HepG2 (cell line): Measurements from ENCODE around the gene UGT1A7. TPM values are rescaled to one million over a fixed set of nuclear protein-coding genes. Genes with fewer than 3 reads are reported as not detected.

ENCODE experiments used
- GABPA ChIP-seq, 2 experiments: IDR thresholded peaks; 2 replicates each; pipeline ENCODE4 v1.6.1; 2011 to 2016; ENCODE audit warnings: low read depth in 2 of 2, low read length in 1 of 2, missing biosample characterization in 1 of 2, missing genetic modification characterization in 1 of 2
- HDAC1 ChIP-seq: sonication (generic); formaldehyde crosslinking; IDR thresholded peaks from 2 replicates; pipeline ENCODE4 v1.5.1; 2020; ENCODE audit warnings: mild to moderate bottlenecking, missing genetic modification reagents
- IKZF4 ChIP-seq: sonication (generic); formaldehyde crosslinking; IDR thresholded peaks from 2 replicates; pipeline ENCODE4 v1.5.1; 2020; ENCODE audit warnings: borderline replicate concordance, mild to moderate bottlenecking, low read depth, missing genetic modification reagents; ENCODE audit errors: not compliant biosample characterization
- MIXL1 ChIP-seq: IDR thresholded peaks from 2 replicates; pipeline ENCODE4 v1.6.1; 2016
- NR1H2 ChIP-seq: sonication (generic); formaldehyde crosslinking; IDR thresholded peaks from 2 replicates; pipeline ENCODE4 v1.8.1; 2022; ENCODE audit warnings: low read depth, missing genetic modification reagents, borderline replicate concordance
- PBX2 ChIP-seq: IDR thresholded peaks from 2 replicates; pipeline ENCODE4 v1.6.1; 2016; ENCODE audit warnings: control low read depth
- PHF8 ChIP-seq: sonication (generic); formaldehyde crosslinking; IDR thresholded peaks from 2 replicates; pipeline ENCODE4 v1.5.0; 2020; ENCODE audit warnings: missing genetic modification reagents
- PLRG1 ChIP-seq: fragments of 450-650 bp; conservative IDR thresholded peaks from 2 replicates; pipeline ENCODE4 v1.6.1; 2016
- PTBP1 ChIP-seq: fragments of 200-400 bp; formaldehyde crosslinking; IDR thresholded peaks from 2 replicates; pipeline ENCODE4 v1.6.1; 2018; ENCODE audit warnings: low read length, low read depth; ENCODE audit not compliant: poor library complexity, severe bottlenecking
- SMAD9 ChIP-seq: sonication (generic); formaldehyde crosslinking; IDR thresholded peaks from 2 replicates; pipeline ENCODE4 v1.5.1; 2020; ENCODE audit warnings: mild to moderate bottlenecking, missing genetic modification reagents
- SMARCC2 ChIP-seq: fragments of 450-650 bp; IDR thresholded peaks from 2 replicates; pipeline ENCODE4 v1.6.1; 2017; ENCODE audit warnings: antibody characterized with exemption, mild to moderate bottlenecking
- SMC3 ChIP-seq: IDR thresholded peaks from 2 replicates; pipeline ENCODE4 v1.6.1; 2011; ENCODE audit warnings: low read length, improper control_type of control experiment
- SOX5 ChIP-seq: IDR thresholded peaks from 2 replicates; pipeline ENCODE4 v1.6.1; 2016; ENCODE audit warnings: borderline replicate concordance
- SPEN ChIP-seq: sonication (generic); formaldehyde crosslinking; IDR thresholded peaks from 2 replicates; pipeline ENCODE4 v1.5.1; 2020; ENCODE audit warnings: low read depth, mild to moderate bottlenecking, missing genetic modification reagents
- TAF15 ChIP-seq: fragments of 200-400 bp; formaldehyde crosslinking; IDR thresholded peaks from one replicate; pipeline ENCODE4 v1.6.1; 2018; ENCODE audit warnings: mild to moderate bottlenecking, low read depth, low read length; ENCODE audit not compliant: poor library complexity, severe bottlenecking
- USF2 ChIP-seq, 2 experiments: sonication (generic) in 1 of 2; formaldehyde crosslinking in 1 of 2; IDR thresholded peaks; 2 replicates each; pipeline versions ENCODE4 v1.5.1 to v1.6.1; 2011 to 2020; ENCODE audit warnings: borderline replicate concordance in 1 of 2, low read depth in 1 of 2, low read length in 1 of 2, mild to moderate bottlenecking in 1 of 2, missing genetic modification reagents in 1 of 2, moderate library complexity in 1 of 2
- ZBTB42 ChIP-seq: sonication (generic); formaldehyde crosslinking; IDR thresholded peaks from 2 replicates; pipeline ENCODE4 v1.5.0; 2020; ENCODE audit warnings: mild to moderate bottlenecking, missing genetic modification reagents
- ZNF33A ChIP-seq: sonication (generic); formaldehyde crosslinking; IDR thresholded peaks from 2 replicates; pipeline ENCODE4 v1.5.1; 2020; ENCODE audit warnings: missing genetic modification reagents, mild to moderate bottlenecking, moderate library complexity, borderline replicate concordance
- ZNF678 ChIP-seq: sonication (generic); formaldehyde crosslinking; IDR thresholded peaks from 2 replicates; pipeline ENCODE4 v1.4.0; 2020; ENCODE audit warnings: mild to moderate bottlenecking, missing genetic modification reagents
- ZSCAN21 ChIP-seq: sonication (generic); formaldehyde crosslinking; IDR thresholded peaks from 2 replicates; pipeline ENCODE4 v1.8.0; 2022; ENCODE audit warnings: mild to moderate bottlenecking, missing genetic modification reagents, moderate library complexity, borderline replicate concordance
- polyA plus RNA-seq, 8 experiments: library from polyadenylated mRNA; depleted of rRNA in 3 of 8; stranded (reverse) in 7 of 8; unstranded in 1 of 8; fragments of >200 nt; fragmentation: Illumina TruSeq in 4 of 8; extraction: Trizol in 4 of 8; gene quantifications; 2 replicates each; pipeline versions ENCODE4 v1.2.1 to v1.2.3, GENCODE V29; 2011 to 2016; ENCODE audit warnings: low read depth in 4 of 8, missing spikeins in 1 of 8, mixed read lengths in 1 of 8; ENCODE audit not compliant: insufficient read depth in 1 of 8
- total RNA-seq, 5 experiments: library from RNA; depleted of rRNA; stranded (reverse); fragments of >200 nt; fragmentation: Illumina TruSeq; extraction: Trizol; gene quantifications; 2 replicates each; pipeline ENCODE4 v1.2.3, GENCODE V29; 2016; ENCODE audit warnings: low read depth in 1 of 5
- TF ChIP-seq, protein P1 (sequence below): sonication (generic); formaldehyde crosslinking; IDR thresholded peaks from 2 replicates; pipeline ENCODE4 v1.8.0; 2022; ENCODE audit warnings: mild to moderate bottlenecking, missing genetic modification reagents; ENCODE audit not compliant: insufficient replicate concordance
- TF ChIP-seq, protein P2 (sequence below): IDR thresholded peaks from 2 replicates; pipeline ENCODE4 v1.6.1; 2016; ENCODE audit warnings: missing compliant biosample characterization, missing genetic modification reagents, borderline replicate concordance
- TF ChIP-seq, protein P3 (sequence below): sonication (generic); formaldehyde crosslinking; IDR thresholded peaks from 2 replicates; pipeline ENCODE4 v1.4.0; 2020; ENCODE audit warnings: mild to moderate bottlenecking, missing genetic modification reagents

The UGT1A7 gene
- total and polyA plus RNA-seq, 2 of the 13 experiments (the other 11 are each of a cell fraction or from before 2014, with no cell fraction given), result not detected

GRCh38 chr2:233745073-233745755 lies 63.5 kb downstream of the UGT1A7 start (continued):
- TF ChIP-seq, protein P1, sequence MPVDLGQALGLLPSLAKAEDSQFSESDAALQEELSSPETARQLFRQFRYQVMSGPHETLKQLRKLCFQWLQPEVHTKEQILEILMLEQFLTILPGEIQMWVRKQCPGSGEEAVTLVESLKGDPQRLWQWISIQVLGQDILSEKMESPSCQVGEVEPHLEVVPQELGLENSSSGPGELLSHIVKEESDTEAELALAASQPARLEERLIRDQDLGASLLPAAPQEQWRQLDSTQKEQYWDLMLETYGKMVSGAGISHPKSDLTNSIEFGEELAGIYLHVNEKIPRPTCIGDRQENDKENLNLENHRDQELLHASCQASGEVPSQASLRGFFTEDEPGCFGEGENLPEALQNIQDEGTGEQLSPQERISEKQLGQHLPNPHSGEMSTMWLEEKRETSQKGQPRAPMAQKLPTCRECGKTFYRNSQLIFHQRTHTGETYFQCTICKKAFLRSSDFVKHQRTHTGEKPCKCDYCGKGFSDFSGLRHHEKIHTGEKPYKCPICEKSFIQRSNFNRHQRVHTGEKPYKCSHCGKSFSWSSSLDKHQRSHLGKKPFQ (CRISPR knock-in tag), result peak; percentile 90
- TF ChIP-seq IKZF4 (CRISPR knock-in tag), result no peak
- TF ChIP-seq ZBTB42 (CRISPR knock-in tag), result no peak
- no peak for TF ChIP-seq PLRG1
- peak; percentile 99 for TF ChIP-seq SOX5 (CRISPR knock-in tag)
- TF ChIP-seq PTBP1, result no peak
- peak; percentile 84 for TF ChIP-seq SPEN (CRISPR knock-in tag)
- TF ChIP-seq ZNF678 (CRISPR knock-in tag), result no peak
- TF ChIP-seq MIXL1 (CRISPR knock-in tag), result peak; percentile 92
- no peak for TF ChIP-seq PHF8 (CRISPR knock-in tag)
- TF ChIP-seq, protein P2, sequence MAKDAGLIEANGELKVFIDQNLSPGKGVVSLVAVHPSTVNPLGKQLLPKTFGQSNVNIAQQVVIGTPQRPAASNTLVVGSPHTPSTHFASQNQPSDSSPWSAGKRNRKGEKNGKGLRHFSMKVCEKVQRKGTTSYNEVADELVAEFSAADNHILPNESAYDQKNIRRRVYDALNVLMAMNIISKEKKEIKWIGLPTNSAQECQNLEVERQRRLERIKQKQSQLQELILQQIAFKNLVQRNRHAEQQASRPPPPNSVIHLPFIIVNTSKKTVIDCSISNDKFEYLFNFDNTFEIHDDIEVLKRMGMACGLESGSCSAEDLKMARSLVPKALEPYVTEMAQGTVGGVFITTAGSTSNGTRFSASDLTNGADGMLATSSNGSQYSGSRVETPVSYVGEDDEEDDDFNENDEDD (CRISPR knock-in tag), result peak; percentile 17; the same call in 1 of the 2 replicates
- peak; percentile 96 for TF ChIP-seq HDAC1
- no peak for TF ChIP-seq ZNF33A (CRISPR knock-in tag)
- TF ChIP-seq TAF15, result no peak
- peak; percentile 30 for TF ChIP-seq SMC3
- TF ChIP-seq SMAD9 (CRISPR knock-in tag), result no peak
- TF ChIP-seq SMARCC2, result no peak
- TF ChIP-seq, protein P3, sequence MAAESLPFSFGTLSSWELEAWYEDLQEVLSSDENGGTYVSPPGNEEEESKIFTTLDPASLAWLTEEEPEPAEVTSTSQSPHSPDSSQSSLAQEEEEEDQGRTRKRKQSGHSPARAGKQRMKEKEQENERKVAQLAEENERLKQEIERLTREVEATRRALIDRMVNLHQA (CRISPR knock-in tag), result no peak
- no peak; the same call in 1 of the 2 replicates for TF ChIP-seq NR1H2 (CRISPR knock-in tag)
- no peak for TF ChIP-seq USF2 (IDR thresholded peaks at IDR 0.05; ENCODE audit: low read depth, low read length)
- TF ChIP-seq USF2 (CRISPR knock-in tag; IDR thresholded peaks at IDR 0.05; ENCODE audit: borderline replicate concordance), result peak; percentile 41; the same call in 1 of the 2 replicates
- TF ChIP-seq PBX2, result no peak
- TF ChIP-seq GABPA (IDR thresholded peaks at IDR 0.05; ENCODE audit: low read depth, low read length), result no peak
- TF ChIP-seq GABPA (CRISPR knock-in tag; IDR thresholded peaks at IDR 0.05; ENCODE audit: low read depth), result peak; percentile 47; the same call in 1 of the 2 replicates
- TF ChIP-seq ZSCAN21 (CRISPR knock-in tag), result no peak
